GM19463 (cell line): ENCODE measurements around the gene DRGX.

Source experiments
- ATAC-seq: cut with Tn5 transposase; IDR thresholded peaks from one replicate; pipeline ENCODE4 v1.9.1; 2021; ENCODE audit warnings: mild to moderate bottlenecking, moderate library complexity; ENCODE audit not compliant: unreplicated experiment

The DRGX gene

DNA sequence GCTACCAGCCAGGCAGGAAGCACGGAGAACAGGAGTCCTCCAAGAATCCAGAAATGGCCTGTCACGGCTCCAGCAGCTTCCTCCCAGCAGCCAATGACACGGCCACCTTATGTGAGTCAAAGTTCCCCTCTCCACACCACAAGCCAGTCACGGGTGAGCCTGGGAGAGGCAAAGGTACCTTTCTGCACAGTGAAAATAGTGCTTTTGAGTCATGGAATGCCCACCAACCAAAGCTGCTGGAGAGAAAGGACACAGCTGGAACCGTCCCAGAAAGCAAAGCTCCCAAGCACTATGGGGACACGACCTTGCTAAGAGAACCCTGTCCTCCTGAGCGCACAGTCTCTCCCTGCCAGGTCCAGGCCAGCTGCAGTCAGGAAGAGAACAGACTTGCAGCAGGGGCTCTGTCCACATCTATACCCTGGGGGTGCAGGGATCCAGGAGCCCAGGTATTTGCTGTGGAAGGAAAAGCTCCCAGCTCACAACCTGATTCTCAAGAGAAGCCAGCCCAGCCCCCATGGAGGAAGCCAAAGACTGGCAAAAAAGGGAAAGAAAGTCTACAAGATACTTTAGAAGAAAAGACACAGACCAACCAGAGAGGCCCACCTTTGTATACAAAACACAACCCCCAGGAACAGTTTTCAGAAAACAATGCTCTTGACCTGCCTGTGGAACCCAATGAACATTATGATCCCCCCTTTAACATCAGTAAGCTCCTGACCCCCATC, 72.6 kb downstream of the DRGX start:
- no peak for ATAC-seq

DNA sequence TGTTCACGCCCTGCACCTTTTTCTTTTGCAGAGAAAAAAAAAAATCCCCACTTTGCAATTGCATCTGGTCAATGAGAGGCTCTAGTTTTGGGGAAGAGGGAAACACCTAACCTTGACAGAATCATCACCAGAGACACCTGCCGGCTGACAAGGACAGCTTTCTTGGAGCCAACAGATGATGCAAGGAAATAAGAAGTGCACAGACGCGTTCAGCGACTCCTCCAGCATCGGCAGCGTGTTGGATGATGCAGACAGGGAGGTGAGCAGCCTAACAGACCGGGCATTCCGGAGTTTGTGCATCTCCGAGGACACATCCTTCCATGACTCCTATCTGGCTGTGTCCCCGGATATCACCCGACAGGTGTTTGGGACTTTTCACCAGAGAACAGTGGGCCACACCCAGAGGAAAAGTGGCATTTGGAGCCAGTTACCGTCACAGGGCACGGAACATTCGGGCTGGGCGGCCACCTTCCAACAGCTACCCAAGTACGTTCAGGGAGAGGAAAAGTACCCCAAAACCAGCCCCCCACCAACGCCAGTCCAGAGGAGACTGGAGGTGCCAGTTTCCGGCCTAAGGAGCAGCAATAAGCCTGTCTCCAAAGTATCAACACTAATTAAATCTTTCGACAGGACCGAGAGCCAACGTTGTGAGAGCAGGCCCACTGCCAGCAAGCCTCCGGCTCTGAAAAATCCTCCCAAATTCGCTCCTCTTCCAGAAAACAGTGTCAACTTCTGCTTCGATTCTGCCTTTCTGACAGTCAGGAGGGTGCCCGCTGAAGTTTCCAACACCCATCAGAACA, 73.3 kb downstream of the DRGX start:
- no peak for ATAC-seq

DNA sequence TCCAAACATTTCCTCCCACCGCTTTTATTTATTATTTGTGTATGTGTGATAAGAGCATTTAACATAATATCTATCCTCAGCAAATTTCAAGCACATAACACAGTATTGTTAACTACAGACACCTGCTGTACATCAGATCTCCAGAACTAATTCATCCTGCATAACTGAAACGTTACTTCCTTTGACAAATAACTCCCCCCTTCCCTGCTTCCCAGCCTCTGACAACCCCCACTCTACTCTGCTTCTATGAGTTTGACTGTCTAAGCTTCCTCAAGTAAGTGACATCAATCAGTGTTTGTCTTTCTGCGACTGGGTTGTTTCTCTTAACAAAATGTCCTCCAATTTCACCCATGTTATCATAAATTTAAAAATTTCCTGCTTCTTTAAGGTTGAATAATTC, 74.9 kb downstream of the DRGX start:
- no peak for ATAC-seq

DNA sequence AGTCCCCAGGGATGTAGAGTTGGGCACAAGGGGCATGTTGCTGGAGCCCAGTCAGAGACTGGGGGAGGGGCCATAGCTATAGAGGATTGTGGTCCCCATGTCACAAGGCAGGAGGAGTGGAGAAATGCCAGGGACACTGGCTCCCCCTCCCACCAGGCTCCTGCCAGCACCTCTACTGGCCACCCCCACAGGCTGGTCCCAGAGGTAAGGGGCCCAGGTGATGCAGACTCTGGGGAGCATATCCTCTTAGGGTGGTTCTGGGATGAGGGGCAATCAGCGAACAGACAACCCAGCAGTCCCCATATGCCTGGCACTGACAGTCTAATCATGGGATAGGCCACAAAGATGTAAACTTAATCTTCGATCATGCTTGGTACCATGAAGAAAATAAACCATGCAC, 75.7 kb downstream of the DRGX start:
- no peak for ATAC-seq

DNA sequence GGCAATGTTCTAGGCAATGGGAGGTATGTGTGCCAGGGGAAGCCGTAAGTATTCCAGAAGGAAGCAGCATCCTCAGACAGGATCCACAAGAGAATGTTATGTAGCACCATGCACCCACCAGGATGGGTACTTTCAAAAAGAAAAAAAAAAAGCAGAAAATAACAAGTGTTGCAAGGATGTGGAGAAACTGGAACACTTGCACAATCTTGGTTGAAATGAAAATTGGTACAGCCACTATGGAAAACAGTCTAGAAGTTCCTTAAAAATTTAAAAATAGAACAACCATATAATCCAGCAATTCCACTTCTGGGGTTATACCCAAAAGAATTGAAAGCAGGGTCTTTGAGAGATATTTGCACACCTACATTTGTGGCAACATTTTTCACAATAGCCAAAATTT, 76.7 kb downstream of the DRGX start:
- no peak for ATAC-seq

DNA sequence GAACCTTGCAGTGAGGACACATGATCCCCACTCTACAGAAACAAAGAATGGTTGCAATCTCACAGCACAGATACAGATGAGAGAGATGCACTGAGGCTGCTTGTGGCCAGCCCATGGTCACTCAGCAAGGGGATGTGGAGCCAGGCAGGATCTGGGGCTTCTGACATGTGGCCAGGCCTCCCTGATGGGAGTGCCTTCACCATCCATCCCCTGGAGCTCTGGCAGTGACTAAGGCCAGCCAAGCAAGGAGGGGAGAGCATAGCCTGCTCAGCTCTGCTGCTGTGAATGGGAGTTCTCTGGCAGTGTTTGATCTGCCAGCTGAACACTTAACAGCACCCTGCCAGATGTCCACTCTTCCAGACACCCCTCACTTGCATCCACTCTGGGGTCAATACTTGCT, 77.1 kb downstream of the DRGX start:
- no peak for ATAC-seq

DNA sequence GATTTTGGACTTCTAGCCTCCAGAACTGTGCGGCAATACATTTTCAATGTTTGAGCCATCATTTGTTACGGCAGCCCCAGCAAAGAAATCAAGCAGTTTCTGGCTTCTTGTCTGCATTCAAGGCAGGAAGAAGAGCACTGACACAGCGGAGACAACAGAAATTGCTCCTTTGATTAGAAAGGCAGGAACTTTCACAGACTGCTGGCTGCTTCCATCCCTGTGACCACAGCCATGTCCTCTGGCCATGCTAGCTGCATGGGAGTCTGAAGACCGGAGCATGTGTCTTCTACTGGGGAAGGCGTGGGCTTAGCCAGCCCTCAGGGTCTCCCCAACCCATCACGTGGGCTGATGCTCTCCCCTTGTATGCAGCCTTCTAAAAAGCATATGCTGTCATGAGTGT, 77.9 kb downstream of the DRGX start:
- ATAC-seq: no peak

DNA sequence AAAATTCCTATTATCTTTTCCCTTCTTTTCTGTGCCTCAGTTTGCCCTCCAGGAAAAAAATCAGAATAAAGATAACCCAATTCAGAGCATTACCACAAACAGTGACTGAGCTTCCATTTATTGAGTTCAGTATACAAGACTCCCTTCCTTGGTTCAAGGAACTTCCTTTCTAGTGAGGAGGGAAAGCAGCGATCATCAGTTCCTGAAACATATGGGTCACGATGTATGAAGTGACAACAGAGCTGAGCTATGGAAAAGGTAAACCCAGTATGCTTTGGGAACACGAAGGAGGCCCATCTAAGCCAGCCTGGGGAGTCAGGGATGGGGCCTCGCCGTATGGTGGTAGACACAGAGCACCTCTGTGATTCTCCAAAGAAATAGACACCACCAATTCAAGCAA, 81.1 kb downstream of the DRGX start:
- ATAC-seq: no peak
